DOHH2 (cell line): ENCODE measurements around the gene CD40.

Source experiments
- H3F3A ChIP-seq: fragments of 200-600 bp; sonication (generic), shearing (Covaris generic); 2 replicates; pipeline ENCODE4 v1.6.0; 2016; ENCODE audit warnings: antibody characterized with exemption, mild to moderate bottlenecking; ENCODE audit not compliant: control insufficient read depth, insufficient read depth
- H3K27ac ChIP-seq: fragments of 200-600 bp; sonication (generic); 2 replicates; pipeline ENCODE4 v1.5.1; 2014; ENCODE audit warnings: low read depth, mild to moderate bottlenecking, low read length, moderate library complexity
- H3K27me3 ChIP-seq: fragments of 200-600 bp; sonication (generic); 2 replicates; pipeline ENCODE4 v1.6.1; 2014; ENCODE audit warnings: mild to moderate bottlenecking, low read length, mixed read lengths; ENCODE audit not compliant: control insufficient read depth
- H3K36me3 ChIP-seq: fragments of 200-600 bp; sonication (generic); 2 replicates; pipeline ENCODE4 v1.6.1; 2014; ENCODE audit warnings: mild to moderate bottlenecking, low read length, moderate library complexity, mixed read lengths; ENCODE audit not compliant: control insufficient read depth
- H3K4me1 ChIP-seq: fragments of 200-600 bp; sonication (generic); 2 replicates; pipeline ENCODE4 v1.6.1; 2014; ENCODE audit warnings: mild to moderate bottlenecking, low read length, mixed read lengths; ENCODE audit not compliant: control insufficient read depth
- H3K4me2 ChIP-seq: fragments of 200-600 bp; sonication (generic); 2 replicates; pipeline ENCODE4 v1.6.0; 2014; ENCODE audit warnings: mild to moderate bottlenecking, low read length, moderate library complexity
- H3K4me3 ChIP-seq: fragments of 200-600 bp; sonication (generic); 2 replicates; pipeline ENCODE4 v1.5.1; 2014; ENCODE audit warnings: mild to moderate bottlenecking, low read length, mixed read lengths
- H3K79me2 ChIP-seq: fragments of 200-600 bp; sonication (generic); 2 replicates; pipeline ENCODE4 v1.6.1; 2014; ENCODE audit warnings: mild to moderate bottlenecking, low read length, mixed read lengths; ENCODE audit not compliant: control insufficient read depth
- H3K9me2 ChIP-seq: fragments of 200-600 bp; sonication (generic); replicated peaks from 2 replicates; pipeline ENCODE4 v1.6.1; 2014; ENCODE audit warnings: mild to moderate bottlenecking, low read length, mixed read lengths; ENCODE audit not compliant: control insufficient read depth
- H3K9me3 ChIP-seq: fragments of 200-600 bp; sonication (generic); 2 replicates; pipeline ENCODE4 v1.6.1; 2014; ENCODE audit warnings: antibody characterized with exemption, low read length, mixed read lengths; ENCODE audit not compliant: control insufficient read depth, insufficient read depth
- H4K20me1 ChIP-seq: fragments of 200-600 bp; sonication (generic); 2 replicates; pipeline ENCODE4 v1.6.0; 2014; ENCODE audit warnings: low read depth, mild to moderate bottlenecking, antibody characterized with exemption, low read length, moderate library complexity; ENCODE audit not compliant: control insufficient read depth, insufficient read depth
- EZH2phosphoT487 ChIP-seq: fragments of 200-600 bp; sonication (generic); IDR thresholded peaks from 2 replicates; pipeline ENCODE4 v1.6.1; 2017; ENCODE audit warnings: borderline replicate concordance, mild to moderate bottlenecking, antibody characterized with exemption, low read length, moderate library complexity, mixed read lengths
- TF ChIP-seq, protein P1 (sequence below): fragments of 200-600 bp; sonication (generic); IDR thresholded peaks from one replicate; pipeline ENCODE4 v1.5.1; 2014; ENCODE audit warnings: antibody characterized with exemption, mild to moderate bottlenecking, low read depth, low read length; ENCODE audit not compliant: poor library complexity, severe bottlenecking

CD40 gene

GRCh38 chr20:46134716-46135115, 16.6 kb downstream of the CD40 start:
- Histone ChIP-seq H3F3A (no peaks in the 10 kb centered on the region), H3K9me3 (no peaks in the 10 kb centered on the region), H3K27me3 (peaks cover 55% of the 10 kb centered on the region), H3K4me2 (no peak overlapping the region), H3K4me1 (no peaks in the 10 kb centered on the region), H3K4me3 (no peak overlapping the region), H3K36me3 (no peaks in the 10 kb centered on the region), H3K9me2 (no peaks in the 10 kb centered on the region), H3K27ac (no peak overlapping the region), H4K20me1 (0 out of 2 replicates have a peak, but pooled peaks cover 3% of the 10 kb centered on the region), H3K79me2 (no peaks in the 10 kb centered on the region)
- TF ChIP-seq, protein P1, sequence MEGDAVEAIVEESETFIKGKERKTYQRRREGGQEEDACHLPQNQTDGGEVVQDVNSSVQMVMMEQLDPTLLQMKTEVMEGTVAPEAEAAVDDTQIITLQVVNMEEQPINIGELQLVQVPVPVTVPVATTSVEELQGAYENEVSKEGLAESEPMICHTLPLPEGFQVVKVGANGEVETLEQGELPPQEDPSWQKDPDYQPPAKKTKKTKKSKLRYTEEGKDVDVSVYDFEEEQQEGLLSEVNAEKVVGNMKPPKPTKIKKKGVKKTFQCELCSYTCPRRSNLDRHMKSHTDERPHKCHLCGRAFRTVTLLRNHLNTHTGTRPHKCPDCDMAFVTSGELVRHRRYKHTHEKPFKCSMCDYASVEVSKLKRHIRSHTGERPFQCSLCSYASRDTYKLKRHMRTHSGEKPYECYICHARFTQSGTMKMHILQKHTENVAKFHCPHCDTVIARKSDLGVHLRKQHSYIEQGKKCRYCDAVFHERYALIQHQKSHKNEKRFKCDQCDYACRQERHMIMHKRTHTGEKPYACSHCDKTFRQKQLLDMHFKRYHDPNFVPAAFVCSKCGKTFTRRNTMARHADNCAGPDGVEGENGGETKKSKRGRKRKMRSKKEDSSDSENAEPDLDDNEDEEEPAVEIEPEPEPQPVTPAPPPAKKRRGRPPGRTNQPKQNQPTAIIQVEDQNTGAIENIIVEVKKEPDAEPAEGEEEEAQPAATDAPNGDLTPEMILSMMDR, result no peak
- TF ChIP-seq EZH2phosphoT487, result no peak

- Histone ChIP-seq H3F3A (no peaks in the 10 kb centered on the region), H3K4me1 (no peaks in the 10 kb centered on the region), H4K20me1 (no peaks in the 10 kb centered on the region), H3K27ac (no peak overlapping the region), H3K79me2 (no peaks in the 10 kb centered on the region), H3K36me3 (no peaks in the 10 kb centered on the region), H3K27me3 (peaks cover 55% of the 10 kb centered on the region), H3K4me2 (no peak overlapping the region), H3K9me3 (no peaks in the 10 kb centered on the region), H3K4me3 (no peak overlapping the region), H3K9me2 (no peaks in the 10 kb centered on the region)
- TF ChIP-seq EZH2phosphoT487, result no peak
- TF ChIP-seq, protein P1, result no peak
Measured at GRCh38 chr20:46135856-46136633, 17.9 kb downstream of the CD40 start.

DNA sequence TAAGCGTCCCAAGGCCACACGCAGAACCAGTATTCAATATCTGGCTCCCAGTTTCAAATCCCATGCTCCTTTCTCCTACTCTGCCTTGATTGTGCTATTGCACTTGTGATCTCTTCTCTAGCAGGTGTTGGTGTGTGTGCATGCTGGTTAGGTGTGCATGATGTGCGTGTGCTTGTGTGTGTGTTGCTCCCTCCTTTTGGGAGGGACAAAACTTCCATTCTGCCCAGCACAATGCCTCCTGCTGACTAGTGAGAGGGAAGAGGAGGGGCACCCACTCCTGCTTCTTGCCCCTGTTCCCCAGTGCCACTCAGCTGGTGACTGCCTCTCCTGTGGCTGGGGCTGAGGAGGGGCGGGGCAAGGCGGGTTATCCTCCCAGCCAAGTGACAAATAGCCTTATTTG, 19.7 kb downstream of the CD40 start:
- Histone ChIP-seq H3K9me2 (no peaks in the 10 kb centered on the region), H3K36me3 (no peaks in the 10 kb centered on the region), H3K4me3 (no peak overlapping the region), H3K27me3 (peaks cover 52% of the 10 kb centered on the region), H4K20me1 (no peaks in the 10 kb centered on the region), H3K4me2 (no peak overlapping the region), H3K27ac (no peak overlapping the region), H3F3A (no peaks in the 10 kb centered on the region), H3K79me2 (no peaks in the 10 kb centered on the region), H3K4me1 (no peaks in the 10 kb centered on the region), H3K9me3 (no peaks in the 10 kb centered on the region)
- TF ChIP-seq, protein P1, result no peak
- TF ChIP-seq EZH2phosphoT487, result no peak
